Skin of body (tissue), 3 donors: ENCODE data around the gene SRY. TPM values are rescaled to one million over a fixed set of nuclear protein-coding genes. Genes with fewer than 3 reads are reported as not detected.
"Not testable (repeated sequence)": the region's sequence is repeated elsewhere in the genome, so short reads cannot be mapped to it uniquely, and the experiment has no call there.

Experiments
- DNase-seq: peaks from one replicate; lab custom pipeline; 2025; lab: John Stamatoyannopoulos, UW
- small RNA-seq: library from RNA; depleted of rRNA; stranded (forward); fragments of <200 nt; gene quantifications from one replicate; pipeline ENCODE3, GENCODE V24; 2014; ENCODE audit warnings: low replicate concordance
- total RNA-seq: library from RNA; depleted of rRNA; stranded (reverse); fragments of >200 nt; gene quantifications from one replicate; pipeline ENCODE4 v1.2.3, GENCODE V29; 2014

The SRY gene
- not detected for total RNA-seq

GRCh38 chrY:2787600-2787999, at the start of gene SRY:
Gene SRY, minus strand, starts transcription at chrY:2787682. Its CDS starts 79 bp downstream, at chrY:2787603.
- no peak for DNase-seq

DNA sequence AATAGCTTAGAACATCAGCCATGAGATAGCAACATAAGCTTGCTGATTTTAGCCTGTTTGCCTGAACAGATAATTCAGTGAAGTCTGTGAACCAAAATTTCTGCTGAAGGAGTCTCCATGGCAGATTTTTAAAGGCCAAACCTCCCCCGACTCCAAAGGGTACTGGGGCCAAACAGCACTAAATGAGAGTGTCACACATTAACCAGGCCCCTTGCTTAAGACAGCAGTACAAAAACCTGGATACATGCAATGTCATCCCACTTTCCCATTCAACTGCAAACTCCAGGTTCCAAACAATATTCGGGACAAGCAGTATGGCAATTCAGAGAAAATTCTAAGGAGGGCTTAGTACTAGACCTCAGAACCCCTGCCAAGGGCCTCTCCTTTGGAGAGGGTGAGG, 49.6 kb upstream of the SRY start:
- DNase-seq, result no peak

DNA sequence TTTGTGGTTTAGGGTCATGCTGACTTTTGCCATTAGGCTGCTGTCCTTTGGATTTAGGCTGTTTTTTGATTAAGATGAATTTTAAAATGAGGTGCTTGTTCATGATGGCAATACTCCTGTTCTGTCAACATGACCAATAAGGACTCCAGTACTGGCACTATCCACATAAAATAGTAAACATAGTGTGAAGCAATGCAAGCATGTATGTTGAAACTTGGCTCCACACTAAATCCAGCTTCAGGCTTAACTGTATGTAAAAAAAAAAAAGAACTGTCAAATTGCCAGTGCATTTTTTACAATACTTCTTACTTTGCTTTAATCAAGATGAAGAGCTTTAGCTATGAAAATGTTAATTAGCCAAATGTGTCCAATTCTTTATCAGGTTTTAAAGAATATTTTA, 47.7 kb upstream of the SRY start:
- DNase-seq, result no peak

DNA sequence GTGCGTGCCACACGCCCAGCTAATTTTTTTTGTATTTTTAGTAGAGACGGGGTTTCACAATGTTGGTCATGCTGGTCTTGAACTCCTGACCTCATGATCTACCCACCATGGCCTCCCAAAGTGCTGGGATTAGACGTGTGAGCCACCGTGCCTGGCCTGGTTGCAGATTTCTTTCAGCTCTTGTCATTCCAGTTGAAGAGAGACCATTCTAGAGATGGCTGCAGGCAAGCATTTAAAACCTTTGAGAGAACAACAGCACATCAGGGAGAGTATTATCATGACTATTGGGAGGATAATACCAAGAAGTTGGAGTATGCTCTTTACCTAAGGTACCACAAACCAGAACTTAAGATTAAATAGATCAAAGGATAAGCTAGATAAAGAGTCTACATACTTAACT, 41.0 kb upstream of the SRY start:
- DNase-seq, result no peak

- no peak for DNase-seq
Measured at GRCh38 chrY:2824471-2824870, 37.0 kb upstream of the SRY start.

- DNase-seq, result not testable (repeated sequence)
Measured at GRCh38 chrY:2817146-2817896, 29.8 kb upstream of the SRY start.

DNA sequence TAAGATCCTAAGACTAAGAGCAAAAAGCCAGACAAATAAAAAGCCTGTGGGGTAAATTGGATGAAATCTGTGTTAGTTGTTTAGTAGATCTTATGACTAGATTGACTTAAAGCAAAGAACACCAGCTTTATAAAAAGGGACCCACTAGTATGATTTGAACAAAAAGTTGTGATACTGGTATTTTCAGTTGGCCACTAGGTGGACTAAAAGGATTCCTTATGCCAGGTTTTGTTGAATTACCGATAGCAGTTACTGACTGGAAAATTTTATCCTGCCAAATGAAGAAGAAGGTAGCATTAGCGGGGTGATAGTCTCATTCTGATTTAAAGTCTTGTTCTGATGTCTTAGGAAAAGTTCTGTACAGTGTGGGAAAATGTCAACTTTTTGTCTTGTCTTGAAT, 12.8 kb upstream of the SRY start:
- DNase-seq, result no peak

DNA sequence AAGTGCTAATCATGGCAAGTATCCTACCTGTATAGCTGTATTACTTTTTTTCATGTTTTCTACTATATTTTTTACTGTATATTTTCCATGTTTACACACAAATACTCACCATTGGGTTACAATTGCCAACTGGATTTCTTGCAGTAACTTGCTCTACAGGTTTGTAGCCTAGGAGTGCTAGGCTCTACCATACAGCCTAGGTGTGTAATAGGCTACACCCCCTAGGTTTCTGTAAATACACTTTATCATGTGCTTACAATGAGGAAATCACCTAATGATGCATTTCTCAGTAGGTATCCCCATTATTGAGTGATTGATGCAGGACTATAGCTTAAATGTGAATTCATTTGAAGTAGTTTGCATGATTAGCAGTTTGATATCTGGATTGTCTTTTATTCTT, 10.5 kb upstream of the SRY start:
- DNase-seq, result no peak

DNA sequence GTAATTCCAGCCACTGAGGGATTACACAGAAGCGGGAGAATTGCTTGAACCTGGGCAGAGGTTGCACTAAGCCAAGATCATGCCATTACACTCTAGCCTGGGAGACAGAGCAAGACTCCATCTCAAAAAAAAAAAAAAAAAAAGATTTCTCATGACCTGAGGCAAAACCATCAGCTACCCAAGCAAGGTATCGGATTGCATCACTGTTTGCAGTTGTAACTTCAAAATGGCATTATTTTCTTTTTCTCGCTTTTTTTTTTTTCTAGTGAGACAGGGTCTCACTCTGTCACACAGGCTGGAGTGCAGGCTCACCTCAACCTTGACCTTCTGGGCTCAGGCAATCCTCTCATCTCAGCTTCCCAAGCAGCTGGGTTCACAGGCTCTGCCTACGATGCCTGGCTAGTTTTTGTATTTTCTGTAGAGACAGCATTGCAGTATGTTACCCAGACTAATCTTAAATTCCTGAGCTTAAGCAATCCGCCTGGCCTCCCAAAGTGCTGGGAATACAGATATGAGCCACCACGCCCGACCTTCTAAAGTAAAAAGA, 9.6 kb upstream of the SRY start:
- no peak for DNase-seq

GRCh38 chrY:2789756-2790155, 2.3 kb upstream of the SRY start:
- DNase-seq, result no peak

DNA sequence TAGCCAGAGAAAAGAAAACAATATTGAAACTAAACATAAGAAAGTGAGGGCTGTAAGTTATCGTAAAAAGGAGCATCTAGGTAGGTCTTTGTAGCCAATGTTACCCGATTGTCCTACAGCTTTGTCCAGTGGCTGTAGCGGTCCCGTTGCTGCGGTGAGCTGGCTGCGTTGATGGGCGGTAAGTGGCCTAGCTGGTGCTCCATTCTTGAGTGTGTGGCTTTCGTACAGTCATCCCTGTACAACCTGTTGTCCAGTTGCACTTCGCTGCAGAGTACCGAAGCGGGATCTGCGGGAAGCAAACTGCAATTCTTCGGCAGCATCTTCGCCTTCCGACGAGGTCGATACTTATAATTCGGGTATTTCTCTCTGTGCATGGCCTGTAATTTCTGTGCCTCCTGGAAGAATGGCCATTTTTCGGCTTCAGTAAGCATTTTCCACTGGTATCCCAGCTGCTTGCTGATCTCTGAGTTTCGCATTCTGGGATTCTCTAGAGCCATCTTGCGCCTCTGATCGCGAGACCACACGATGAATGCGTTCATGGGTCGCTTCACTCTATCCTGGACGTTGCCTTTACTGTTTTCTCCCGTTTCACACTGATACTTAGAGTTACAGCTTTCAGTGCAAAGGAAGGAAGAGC, 488 bp downstream of the SRY start:
- no peak for DNase-seq

Small RNAs within 50 kb of the gene (small RNA-seq; reads per million reads assigned to genes)
- gene RNU6-1334P, result not detected
- not detected for gene TOMM22P2

Other genes starting within 250 kb of the SRY start
- 0.20 TPM for gene RPS4Y1, start 53.9 kb upstream of the SRY start, total RNA-seq
- not detected for gene ZFY, start 147.7 kb upstream of the SRY start, total RNA-seq